ENCODE results near the gene ZNF205. TPM values are rescaled to one million over a fixed set of nuclear protein-coding genes. Genes with fewer than 3 reads are reported as not detected.

ZNF205 gene
- total RNA-seq, 2 donors from 2014 or later, result 0.18 TPM; not detected in 1

- no peak for ATAC-seq
- Mint-ChIP-seq H3K27ac (peak overlapping the region in 1 of 2 donors; percentile 95), H3K36me3 (no peaks in the 10 kb centered on the region), H3K9me3 (no peaks in the 10 kb centered on the region)
- no peak for DNase-seq (ENCODE audit: low spot score in 2 of 2)
Measured at GRCh38 chr16:3148256-3149192, 36.1 kb downstream of the ZNF205 start.

- H3K27ac Mint-ChIP-seq, result peak overlapping the region in 1 of 2 donors; percentile 95
- no peaks in the 10 kb centered on the region for H3K36me3 Mint-ChIP-seq
- ATAC-seq (no peak), DNase-seq (ENCODE audit: low spot score in 2 of 2) (no peak)
- no peaks in the 10 kb centered on the region for H3K9me3 Mint-ChIP-seq
Measured at GRCh38 chr16:3149193-3149530, 36.8 kb downstream of the ZNF205 start.

- peak; percentile 66 to 76 for DNase-seq (ENCODE audit: low spot score in 2 of 2)
- H3K9me3 Mint-ChIP-seq, result no peaks in the 10 kb centered on the region
- H3K36me3 Mint-ChIP-seq, result no peaks in the 10 kb centered on the region
- ATAC-seq, result peak; percentile 2 to 30
- H3K27ac Mint-ChIP-seq, result peak overlapping the region; percentile 65 to 95
Measured at GRCh38 chr16:3149630-3150345, 37.4 kb downstream of the ZNF205 start.

DNA sequence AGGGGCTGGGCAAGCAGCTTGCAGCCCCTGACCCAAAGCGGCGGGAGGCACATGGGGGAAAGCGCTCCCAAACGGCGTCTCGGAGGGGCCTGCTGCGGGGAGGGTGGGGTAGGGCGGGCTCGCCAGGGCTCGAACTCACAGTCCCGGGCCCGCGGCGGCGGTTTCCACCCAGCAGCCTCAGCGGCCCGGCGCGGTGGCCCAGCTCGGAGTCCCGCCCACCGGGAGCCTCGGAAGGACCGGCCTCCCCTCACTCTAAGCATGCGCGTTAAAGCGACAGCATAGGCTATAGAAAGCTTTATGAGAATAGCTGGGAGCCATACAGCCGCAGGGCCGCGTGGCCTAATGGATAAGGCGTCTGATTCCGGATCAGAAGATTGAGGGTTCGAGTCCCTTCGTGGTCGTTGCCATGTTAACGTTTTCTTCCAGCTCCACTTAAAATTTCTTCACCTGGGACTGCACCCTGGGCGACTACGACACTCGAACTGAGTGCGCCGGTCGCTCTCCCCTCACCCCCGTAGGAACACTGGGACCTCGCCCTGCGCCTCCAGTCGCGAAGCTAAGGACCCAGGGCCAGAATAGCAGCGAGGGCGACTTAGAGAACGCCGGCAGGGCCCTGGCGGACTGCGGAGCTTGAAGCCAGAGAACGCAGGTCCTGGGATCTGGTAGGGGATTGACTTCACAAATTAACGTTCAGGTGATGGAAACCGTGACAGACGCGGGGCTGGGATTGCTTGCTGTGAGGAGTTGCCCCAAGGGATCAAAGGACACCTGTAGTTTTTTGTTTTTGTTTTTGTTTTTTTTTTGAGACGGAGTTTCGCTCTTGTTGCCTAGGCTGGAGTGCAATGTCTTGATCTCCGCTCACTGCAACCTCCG is 38.2 kb downstream of the ZNF205 start:
- DNase-seq (ENCODE audit: low spot score in 2 of 2) (peak; percentile 98 to 100), ATAC-seq (peak; percentile 78 to 81)
- H3K27ac Mint-ChIP-seq, result peak overlapping the region; percentile 95 to 99
- H3K36me3 Mint-ChIP-seq, result no peaks in the 10 kb centered on the region
- H3K9me3 Mint-ChIP-seq, result no peaks in the 10 kb centered on the region

DNA sequence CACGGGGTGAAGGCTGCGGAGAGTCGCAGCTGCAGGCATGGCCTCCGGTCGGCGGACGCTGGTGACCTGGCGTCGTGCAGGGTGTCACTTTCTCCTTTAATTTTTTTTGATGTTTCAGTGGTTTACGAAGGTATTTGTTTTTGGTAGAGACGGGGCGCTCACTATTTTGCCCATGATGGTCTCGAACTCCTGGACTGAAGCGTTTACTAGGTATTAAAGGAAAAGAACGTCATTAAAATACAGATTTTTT is 39.6 kb downstream of the ZNF205 start:
- Mint-ChIP-seq H3K9me3 (no peaks in the 10 kb centered on the region), H3K27ac (peak overlapping the region; percentile 95 to 99), H3K36me3 (no peaks in the 10 kb centered on the region)
- ATAC-seq (no peak), DNase-seq (ENCODE audit: low spot score in 2 of 2) (no peak)

DNA sequence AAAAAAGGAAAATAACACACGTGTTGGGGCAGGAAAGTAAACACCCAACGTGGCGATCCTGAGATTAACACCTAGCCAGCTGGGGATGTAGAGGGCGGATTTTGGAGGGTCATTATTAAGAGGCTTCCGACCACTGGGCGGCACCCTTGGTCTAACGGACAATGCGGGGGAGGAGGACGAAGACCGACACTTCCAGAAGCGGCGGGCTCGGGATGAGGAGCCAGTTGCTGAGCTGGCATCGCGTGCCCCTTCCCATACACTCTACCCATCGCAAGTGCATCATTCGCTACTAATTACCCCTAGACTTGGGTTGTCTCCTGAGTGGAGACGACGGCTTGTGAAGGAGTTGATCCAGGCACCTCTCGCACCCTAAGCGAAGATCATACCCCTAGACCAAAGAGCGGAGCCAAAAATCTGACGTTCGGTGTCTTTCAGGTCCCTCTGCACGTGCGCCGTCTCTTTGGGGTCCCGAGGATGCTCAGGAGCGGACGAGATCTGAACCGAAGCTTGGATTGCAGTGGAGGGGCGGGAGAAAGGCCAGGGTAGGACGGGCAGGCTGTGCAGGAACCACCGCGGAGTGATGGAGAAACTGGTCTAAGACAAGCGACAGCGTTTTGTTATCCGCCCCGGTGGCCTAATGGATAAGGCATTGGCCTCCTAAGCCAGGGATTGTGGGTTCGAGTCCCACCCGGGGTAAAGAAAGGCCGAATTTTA is 40.0 kb downstream of the ZNF205 start:
- ATAC-seq (peak; percentile 17 to 52), DNase-seq (ENCODE audit: low spot score in 2 of 2) (peak; percentile 90)
- Mint-ChIP-seq H3K27ac (peak overlapping the region; percentile 95 to 99), H3K9me3 (no peaks in the 10 kb centered on the region), H3K36me3 (no peaks in the 10 kb centered on the region)

DNA sequence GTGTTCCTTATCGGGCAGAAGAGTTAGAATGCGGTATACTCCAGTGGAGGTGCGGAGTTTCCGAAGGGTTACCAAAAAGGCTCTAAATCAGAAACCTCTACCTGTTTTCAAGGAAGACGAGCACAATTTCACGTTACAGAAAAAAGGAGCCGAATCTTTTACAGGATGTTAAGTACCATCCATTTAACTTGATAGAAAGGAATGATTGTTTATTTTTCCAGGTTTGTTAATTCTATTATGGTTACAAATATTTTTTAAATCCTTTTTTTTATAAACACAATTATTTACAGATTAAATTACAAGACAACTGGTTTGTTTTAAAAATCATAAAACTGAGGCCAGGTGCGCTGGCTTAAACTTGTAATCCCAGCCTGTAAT is 40.6 kb downstream of the ZNF205 start:
- ATAC-seq, result no peak
- peak overlapping the region; percentile 95 to 99 for H3K27ac Mint-ChIP-seq
- DNase-seq (ENCODE audit: low spot score in 2 of 2), result no peak

DNA sequence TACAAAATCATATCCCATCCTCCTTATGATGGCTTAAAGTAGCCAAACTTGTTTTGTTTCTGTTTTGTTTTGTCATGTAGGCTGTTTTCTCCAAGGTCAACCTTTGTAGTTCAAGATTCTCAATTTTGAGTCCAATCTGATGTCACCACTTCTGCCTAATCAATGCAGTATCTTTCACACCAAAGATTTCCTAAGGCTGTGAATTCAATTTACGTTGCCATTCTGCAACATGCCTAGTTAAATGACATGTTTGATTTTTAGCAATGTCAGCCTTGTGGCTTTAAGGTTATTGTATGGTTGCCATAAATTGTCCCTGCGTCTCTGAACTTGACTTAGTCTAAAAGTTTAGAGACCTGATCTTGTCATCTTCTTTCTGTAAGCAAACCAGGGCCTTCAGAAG is 42.8 kb downstream of the ZNF205 start:
- Mint-ChIP-seq H3K27ac (no peak overlapping the region), H3K9me3 (no peaks in the 10 kb centered on the region), H3K36me3 (peaks cover 0 to 13% of the 10 kb centered on the region in 2 donors)
- DNase-seq (ENCODE audit: low spot score in 2 of 2), result no peak
- ATAC-seq, result no peak

More for the DNA sequence above, 40.6 kb downstream of the ZNF205 start:
- peaks cover 0 to 4% of the 10 kb centered on the region in 2 donors for H3K36me3 Mint-ChIP-seq
- H3K9me3 Mint-ChIP-seq, result no peaks in the 10 kb centered on the region

GRCh38 chr16:3155972-3156371 is 43.6 kb downstream of the ZNF205 start:
- no peak overlapping the region for H3K27ac Mint-ChIP-seq
- H3K36me3 Mint-ChIP-seq, result peaks cover 0 to 13% of the 10 kb centered on the region in 2 donors
- H3K9me3 Mint-ChIP-seq, result no peaks in the 10 kb centered on the region
- no peak for DNase-seq (ENCODE audit: low spot score in 2 of 2)
- no peak for ATAC-seq

DNA sequence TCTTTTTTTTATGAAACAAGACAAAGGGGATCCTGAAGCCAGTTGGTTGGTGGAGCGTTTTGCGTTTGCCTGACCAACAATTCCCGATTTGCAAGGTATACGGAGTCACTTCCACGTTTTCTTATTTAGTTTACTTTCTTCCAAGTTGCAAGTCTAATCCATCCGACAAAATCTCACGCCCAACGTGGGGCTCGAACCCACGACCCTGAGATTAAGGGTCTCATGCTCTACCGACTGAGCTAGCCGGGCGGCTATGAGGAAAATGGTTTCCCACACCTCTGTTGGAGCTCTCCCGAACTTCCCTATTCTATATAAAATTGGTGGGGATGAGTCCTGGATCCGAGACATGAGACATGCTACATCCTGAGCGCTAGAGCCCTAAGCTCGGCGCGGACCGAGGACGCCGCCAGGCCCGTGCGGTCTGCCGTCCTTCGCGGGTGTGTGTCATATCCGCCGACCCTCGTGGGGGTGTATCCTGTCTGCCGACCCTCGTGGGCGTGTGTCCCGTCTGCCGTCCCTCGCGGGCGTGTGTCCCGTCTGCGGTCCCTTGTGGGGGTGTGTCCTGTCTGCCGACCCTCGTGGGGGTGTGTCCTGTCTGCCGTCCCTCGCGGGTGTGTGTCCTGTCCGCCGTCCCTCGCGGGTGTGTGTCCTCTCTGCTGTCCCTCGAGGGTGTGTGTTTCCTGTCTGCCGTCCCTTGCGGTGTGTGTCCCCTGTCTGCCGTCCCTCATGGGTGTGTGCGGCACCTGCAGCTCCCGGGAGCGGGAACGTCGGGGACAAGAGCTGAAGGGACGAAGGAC is 45.0 kb downstream of the ZNF205 start:
- no peaks in the 10 kb centered on the region for H3K9me3 Mint-ChIP-seq
- ATAC-seq, result peak; percentile 15 to 16
- H3K36me3 Mint-ChIP-seq, result peaks cover 0 to 13% of the 10 kb centered on the region in 2 donors

GRCh38 chr16:3158026-3158509 is 45.7 kb downstream of the ZNF205 start:
- DNase-seq (ENCODE audit: low spot score in 2 of 2) (no peak), ATAC-seq (peak; percentile 18 to 27)
- peak overlapping the region; percentile 28 to 84 for H3K27ac Mint-ChIP-seq
- no peaks in the 10 kb centered on the region for H3K9me3 Mint-ChIP-seq
- H3K36me3 Mint-ChIP-seq, result peaks cover 0 to 13% of the 10 kb centered on the region in 2 donors

More for the DNA sequence above, 45.0 kb downstream of the ZNF205 start:
- peak in 1 of 2 donors; percentile 61 for DNase-seq (ENCODE audit: low spot score in 2 of 2)
- H3K27ac Mint-ChIP-seq, result peak overlapping the region; percentile 28 to 84

- peak overlapping the region; percentile 81 to 98 for H3K27ac Mint-ChIP-seq
- no peaks in the 10 kb centered on the region for H3K9me3 Mint-ChIP-seq
- peaks cover 0 to 13% of the 10 kb centered on the region in 2 donors for H3K36me3 Mint-ChIP-seq
- ATAC-seq, result peak; percentile 76 to 86
- DNase-seq (ENCODE audit: low spot score in 2 of 2), result peak; percentile 78 to 79
Measured at GRCh38 chr16:3158510-3159314, 46.3 kb downstream of the ZNF205 start.

DNA sequence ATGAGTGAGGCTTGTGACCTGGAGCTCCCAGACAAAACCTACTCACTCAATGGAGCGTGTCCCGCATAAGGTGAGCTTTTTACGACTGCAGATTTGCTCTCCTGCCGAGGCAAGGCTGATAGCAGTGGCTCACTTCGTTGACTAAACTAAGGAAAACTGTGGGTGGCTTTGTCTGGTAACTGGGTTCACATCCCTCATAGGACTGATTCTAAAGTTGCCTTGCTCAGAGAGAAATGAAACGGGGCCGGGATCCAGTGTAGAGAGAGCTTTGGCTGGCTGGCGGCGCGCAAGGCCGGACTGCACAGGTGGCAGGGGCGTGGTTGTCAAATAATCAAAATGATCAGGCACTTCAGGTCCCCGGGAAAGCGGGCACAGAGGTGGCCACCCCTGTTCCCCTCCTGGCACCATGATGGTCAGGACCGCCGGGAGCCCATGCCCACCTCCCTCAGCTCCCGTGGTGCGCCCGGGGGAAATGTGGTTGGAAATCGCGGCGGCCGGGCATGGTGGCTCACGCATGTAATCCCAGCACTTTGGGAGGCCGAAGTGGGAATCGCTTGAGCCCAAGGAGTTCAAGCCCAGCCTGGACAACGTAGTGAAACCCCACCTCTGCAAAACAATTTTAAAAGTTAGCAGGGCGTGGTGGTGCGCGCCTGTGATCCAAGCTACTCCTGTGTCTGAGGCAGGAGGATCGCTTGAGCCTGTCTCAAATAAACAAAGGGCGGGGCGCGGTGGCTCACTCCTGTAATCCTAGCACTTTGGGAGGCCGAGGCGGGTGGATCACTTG is 49.0 kb downstream of the ZNF205 start:
- no peaks in the 10 kb centered on the region for H3K9me3 Mint-ChIP-seq
- ATAC-seq, result no peak
- DNase-seq (ENCODE audit: low spot score in 2 of 2), result no peak
- H3K36me3 Mint-ChIP-seq, result peaks cover 0 to 13% of the 10 kb centered on the region in 2 donors
- no peak overlapping the region for H3K27ac Mint-ChIP-seq
